ENCODE data around the gene MEIKIN. TPM values are rescaled to one million over a fixed set of nuclear protein-coding genes. Genes with fewer than 3 reads are reported as not detected.

The MEIKIN gene
- total RNA-seq, 4 donors from 2014 or later: not detected

DNA sequence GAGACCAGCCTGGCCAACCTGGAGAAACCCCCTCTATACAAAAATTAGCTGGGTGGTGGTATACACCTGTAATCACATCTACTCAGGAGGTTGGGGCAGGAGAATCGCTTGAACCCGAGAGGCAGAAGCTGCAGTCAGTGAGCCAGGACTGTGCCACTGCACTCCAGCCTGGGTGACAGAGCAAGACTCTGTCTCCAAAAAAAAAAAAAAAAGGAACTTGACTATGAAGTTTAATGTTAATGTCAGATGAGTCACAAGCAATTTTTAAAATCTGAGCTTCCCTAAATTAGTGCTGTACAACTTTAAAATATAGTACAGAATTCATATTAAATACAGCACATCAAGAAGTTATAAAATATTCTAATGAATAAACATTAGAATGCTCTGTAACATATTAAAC, 1.5 kb downstream of the MEIKIN start:
- Histone ChIP-seq H3K27ac (no peak overlapping the region), H3K4me3 (no peak overlapping the region), H3K4me1 (no peaks in the 10 kb centered on the region), H3K27me3 (no peaks in the 10 kb centered on the region), H3K36me3 (no peaks in the 10 kb centered on the region), H3K9me3 (no peaks in the 10 kb centered on the region)
- DNase-seq: no peak
- TF ChIP-seq, protein P1, sequence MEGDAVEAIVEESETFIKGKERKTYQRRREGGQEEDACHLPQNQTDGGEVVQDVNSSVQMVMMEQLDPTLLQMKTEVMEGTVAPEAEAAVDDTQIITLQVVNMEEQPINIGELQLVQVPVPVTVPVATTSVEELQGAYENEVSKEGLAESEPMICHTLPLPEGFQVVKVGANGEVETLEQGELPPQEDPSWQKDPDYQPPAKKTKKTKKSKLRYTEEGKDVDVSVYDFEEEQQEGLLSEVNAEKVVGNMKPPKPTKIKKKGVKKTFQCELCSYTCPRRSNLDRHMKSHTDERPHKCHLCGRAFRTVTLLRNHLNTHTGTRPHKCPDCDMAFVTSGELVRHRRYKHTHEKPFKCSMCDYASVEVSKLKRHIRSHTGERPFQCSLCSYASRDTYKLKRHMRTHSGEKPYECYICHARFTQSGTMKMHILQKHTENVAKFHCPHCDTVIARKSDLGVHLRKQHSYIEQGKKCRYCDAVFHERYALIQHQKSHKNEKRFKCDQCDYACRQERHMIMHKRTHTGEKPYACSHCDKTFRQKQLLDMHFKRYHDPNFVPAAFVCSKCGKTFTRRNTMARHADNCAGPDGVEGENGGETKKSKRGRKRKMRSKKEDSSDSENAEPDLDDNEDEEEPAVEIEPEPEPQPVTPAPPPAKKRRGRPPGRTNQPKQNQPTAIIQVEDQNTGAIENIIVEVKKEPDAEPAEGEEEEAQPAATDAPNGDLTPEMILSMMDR (IDR thresholded peaks at IDR 0.05): no peak
- TF ChIP-seq POLR2A (IDR thresholded peaks at IDR 0.05): no peak

DNA sequence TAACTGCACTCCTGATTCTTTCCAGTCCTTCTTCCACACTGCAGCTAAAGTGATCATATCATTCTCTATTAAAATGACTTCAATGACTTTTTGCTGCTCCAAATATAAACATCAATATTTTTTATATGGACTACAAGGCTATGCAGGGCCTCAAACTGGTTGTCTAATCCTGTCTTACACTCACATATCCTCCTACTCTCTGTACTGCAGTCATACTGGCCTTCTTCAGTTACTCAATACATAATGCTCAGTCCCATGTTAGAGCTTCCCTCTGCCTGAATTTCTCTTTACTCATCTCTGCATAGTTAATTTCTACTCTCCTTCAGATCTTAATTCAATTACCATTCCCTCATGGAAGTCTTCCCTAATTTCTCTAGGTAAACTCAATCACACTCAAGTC, 3.4 kb downstream of the MEIKIN start:
- TF ChIP-seq POLR2A (IDR thresholded peaks at IDR 0.05): no peak
- TF ChIP-seq, protein P1 (IDR thresholded peaks at IDR 0.05): no peak
- H3K27me3 ChIP-seq: no peaks in the 10 kb centered on the region
- H3K36me3 ChIP-seq: no peaks in the 10 kb centered on the region
- no peak overlapping the region for H3K4me3 ChIP-seq
- H3K27ac ChIP-seq: no peak overlapping the region
- DNase-seq: no peak
- H3K9me3 ChIP-seq: no peaks in the 10 kb centered on the region
- H3K4me1 ChIP-seq: no peaks in the 10 kb centered on the region

DNA sequence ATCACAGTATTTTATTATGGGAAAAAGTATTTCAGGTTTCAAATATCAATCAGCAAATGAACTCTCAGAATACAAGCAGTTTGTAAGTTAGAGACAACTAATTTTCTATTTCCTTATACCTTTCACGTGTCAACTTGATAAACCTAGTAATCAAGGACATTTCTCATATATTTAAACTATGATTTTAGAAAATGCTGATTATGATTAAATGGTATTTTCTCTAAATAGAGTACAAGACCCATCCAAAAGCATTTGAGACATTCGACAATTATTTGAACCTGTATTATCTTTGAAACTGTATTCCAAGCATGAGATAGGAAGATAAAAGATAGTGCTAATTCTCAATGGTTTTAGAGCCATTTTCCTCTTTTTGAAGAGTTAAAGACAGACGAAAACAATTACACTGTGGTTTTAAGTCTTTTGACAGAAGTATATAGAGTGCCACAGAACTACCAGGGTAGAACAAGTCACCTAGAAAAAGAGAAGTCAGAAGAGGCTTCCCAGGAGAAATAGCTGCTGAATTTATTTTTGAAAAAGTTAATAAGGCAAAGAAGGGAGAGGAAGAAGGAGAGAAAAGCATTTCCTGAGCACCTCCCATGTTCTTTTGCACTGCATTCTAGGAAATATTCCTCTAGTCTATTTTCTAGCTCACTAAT, 5.6 kb downstream of the MEIKIN start:
- no peak overlapping the region for H3K4me3 ChIP-seq
- no peak for DNase-seq
- H3K36me3 ChIP-seq: no peaks in the 10 kb centered on the region
- no peaks in the 10 kb centered on the region for H3K4me1 ChIP-seq
- no peak overlapping the region for H3K27ac ChIP-seq
- no peak for TF ChIP-seq POLR2A (IDR thresholded peaks at IDR 0.05)
- TF ChIP-seq, protein P1 (IDR thresholded peaks at IDR 0.05): no peak
- H3K9me3 ChIP-seq: no peaks in the 10 kb centered on the region
- no peaks in the 10 kb centered on the region for H3K27me3 ChIP-seq

DNA sequence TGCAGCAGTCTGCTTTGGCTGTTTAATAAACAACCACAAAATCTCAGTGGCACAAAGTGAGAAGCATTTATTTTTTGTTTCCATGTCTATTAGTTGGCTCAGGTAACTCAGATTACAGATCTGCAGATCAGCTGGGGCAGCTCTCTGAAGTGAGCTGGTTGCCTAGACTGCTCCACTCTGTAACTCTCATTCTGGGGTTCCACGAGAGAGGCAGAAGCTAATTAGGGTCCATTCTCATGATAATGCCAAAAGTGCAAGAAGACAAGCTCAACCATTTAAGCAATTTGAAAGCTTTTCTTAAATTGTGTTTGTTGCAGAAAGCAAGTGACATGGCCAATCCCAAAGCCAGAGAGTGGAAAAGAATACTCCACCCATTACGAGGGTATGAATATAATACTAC, 13.2 kb downstream of the MEIKIN start:
- Histone ChIP-seq H3K4me1 (no peaks in the 10 kb centered on the region), H3K4me3 (no peak overlapping the region), H3K36me3 (no peaks in the 10 kb centered on the region), H3K27me3 (no peaks in the 10 kb centered on the region), H3K9me3 (no peaks in the 10 kb centered on the region), H3K27ac (no peak overlapping the region)
- no peak for DNase-seq
- no peak for TF ChIP-seq POLR2A (IDR thresholded peaks at IDR 0.05)
- TF ChIP-seq, protein P1 (IDR thresholded peaks at IDR 0.05): no peak

DNA sequence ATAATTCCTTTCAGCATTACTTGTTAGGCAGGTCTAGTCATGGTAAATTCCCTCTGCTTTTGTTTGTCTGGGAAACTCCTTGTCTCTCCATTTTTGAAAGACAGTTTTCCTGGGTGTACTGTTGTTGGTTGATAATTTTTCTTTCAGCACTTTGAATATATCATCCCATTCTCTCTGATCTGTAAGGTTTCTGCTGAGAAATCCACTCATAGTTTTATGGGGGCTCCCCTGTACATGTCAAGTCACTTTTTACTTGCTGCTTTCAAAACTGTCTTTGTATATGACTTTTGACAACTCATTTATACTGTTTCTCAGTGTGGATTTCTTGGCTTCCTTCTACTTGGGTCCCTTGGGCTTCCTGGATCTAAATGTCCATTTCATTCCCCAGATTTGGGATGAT, 16.5 kb downstream of the MEIKIN start:
- H3K27ac ChIP-seq: no peak overlapping the region
- no peak overlapping the region for H3K4me3 ChIP-seq
- peaks cover 0 to 3% (median 0%) of the 10 kb centered on the region in 4 donors for H3K9me3 ChIP-seq
- H3K4me1 ChIP-seq: no peaks in the 10 kb centered on the region
- no peaks in the 10 kb centered on the region for H3K27me3 ChIP-seq
- no peak for DNase-seq
- TF ChIP-seq, protein P1 (IDR thresholded peaks at IDR 0.05): no peak
- TF ChIP-seq POLR2A (IDR thresholded peaks at IDR 0.05): no peak
- no peaks in the 10 kb centered on the region for H3K36me3 ChIP-seq

DNA sequence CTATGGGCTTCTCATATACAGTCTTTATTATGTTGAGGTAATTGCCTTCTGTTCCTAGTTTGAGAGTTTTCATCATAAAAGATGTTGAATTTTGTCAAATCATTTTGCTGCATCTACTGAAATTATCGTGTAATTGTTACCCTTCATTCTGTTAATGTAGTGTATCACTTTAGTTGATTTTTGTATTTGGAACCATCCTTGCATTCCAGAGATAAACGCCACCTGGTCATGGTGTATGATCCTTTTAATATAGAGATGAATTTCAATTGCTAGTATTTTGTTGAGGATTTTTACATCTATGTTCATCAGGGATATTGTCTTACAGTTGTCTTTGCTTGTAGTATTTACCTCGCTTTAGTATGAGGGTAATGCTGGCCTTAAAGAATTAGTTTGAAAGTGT, 19.3 kb downstream of the MEIKIN start:
- H3K4me3 ChIP-seq: no peak overlapping the region
- DNase-seq: no peak
- no peak overlapping the region for H3K27ac ChIP-seq
- TF ChIP-seq, protein P1 (IDR thresholded peaks at IDR 0.05): no peak
- no peak for TF ChIP-seq POLR2A (IDR thresholded peaks at IDR 0.05)
- H3K27me3 ChIP-seq: no peaks in the 10 kb centered on the region
- H3K9me3 ChIP-seq: peaks cover 0 to 3% (median 0%) of the 10 kb centered on the region in 4 donors
- no peaks in the 10 kb centered on the region for H3K36me3 ChIP-seq
- H3K4me1 ChIP-seq: no peaks in the 10 kb centered on the region

All from Peyer's patch (tissue), 4 donors.